ENCODE measurements around the gene SFXN4. TPM values are rescaled to one million over a fixed set of nuclear protein-coding genes. Genes with fewer than 3 reads are reported as not detected.
A peak's percentile ranks its signal among the peaks of the same experiment; 100 is the strongest.

The SFXN4 gene
- total RNA-seq, 2 experiments from 2014 or later, result 27.8 to 46.4 TPM

- POLR2A ChIA-PET, result interaction anchor here (0.6 to 2.0 kb wide), 13 partner anchors 8 to 761 kb away, joined by 3 to 10 read pairs (median 4); partner anchors contain the start of gene EIF3A
- peak within 1 kb of the TSS; percentile 66 for H2AFZ ChIP-seq (ENCODE audit: low read length)
- H3K27ac ChIP-seq (ENCODE audit: low read depth, low read length, poor library complexity, severe bottlenecking), result no peak within 1 kb of the TSS
- no peaks in the 10 kb centered on the region for H3K9me3 ChIP-seq (ENCODE audit: low read length)
- CTCF ChIA-PET (ENCODE audit: unreplicated experiment), result interaction anchor here (0.9 to 1.2 kb wide), 2 partner anchors 15 to 18 kb away, joined by 3 to 4 read pairs; no protein-coding TSS in a partner anchor
- no TSS peak for BruUV-seq (replicated peaks)
- intact Hi-C loops (cut with micrococcal nuclease; ENCODE audit: unreplicated experiment), result loop anchor here (1.0 to 2.0 kb wide), 2 partner anchors 17 to 61 kb away; partner anchors contain the start of gene SFXN4
- no peaks in the 10 kb centered on the region for H4K20me1 ChIP-seq (ENCODE audit: insufficient read depth, low read length)
- TF ChIP-seq CTCF (conservative IDR thresholded peaks at IDR 0.05; ENCODE audit: low read length), result no peak
- TF ChIP-seq EZH2phosphoT487 (IDR thresholded peaks at IDR 0.05; ENCODE audit: borderline replicate concordance, low read depth, low read length), result no peak
- peak; percentile 83 for DNase-seq (ENCODE audit: low spot score)
- peaks cover 9% of the 10 kb centered on the region; the same call in 1 of the 2 replicates for H3K79me2 ChIP-seq (ENCODE audit: insufficient read depth, low read depth, low read length)
- H3K36me3 ChIP-seq (ENCODE audit: insufficient read depth, low read length), result peaks cover 8% of the 10 kb centered on the region; the same call in 1 of the 2 replicates
- no peaks in the 10 kb centered on the region for H3K9me2 ChIP-seq (ENCODE audit: insufficient read depth, low read length)
- peak within 1 kb of the TSS; percentile 83 for H3K4me3 ChIP-seq (ENCODE audit: low read depth, low read length, poor library complexity, severe bottlenecking)
- peaks cover 17% of the 10 kb centered on the region for H3K4me1 ChIP-seq (ENCODE audit: insufficient read depth, low read length, poor library complexity, severe bottlenecking)
- peak within 1 kb of the TSS; percentile 99 for H3K4me2 ChIP-seq (ENCODE audit: low read length)
Measured at GRCh38 chr10:119103903-119104653, 61.4 kb downstream of the SFXN4 start, which contains the start of gene DENND10. Gene DENND10, plus strand, starts transcription at chr10:119104113. Its CDS starts 30 bp downstream, at chr10:119104143.

GRCh38 chr10:119103241-119103902, 62.1 kb downstream of the SFXN4 start:
- TF ChIP-seq EZH2phosphoT487 (IDR thresholded peaks at IDR 0.05; ENCODE audit: borderline replicate concordance, low read depth, low read length), result no peak
- no peak for TF ChIP-seq CTCF (conservative IDR thresholded peaks at IDR 0.05; ENCODE audit: low read length)
- BruUV-seq (replicated peaks), result no TSS peak
- intact Hi-C loops (cut with micrococcal nuclease; ENCODE audit: unreplicated experiment), result no loop called here
- peak overlapping the region; percentile 50 for H3K4me2 ChIP-seq (ENCODE audit: low read length)
- H3K9me3 ChIP-seq (ENCODE audit: low read length), result no peaks in the 10 kb centered on the region
- 0 out of 2 replicates have a peak, but pooled peaks cover 6% of the 10 kb centered on the region for H3K36me3 ChIP-seq (ENCODE audit: insufficient read depth, low read length)
- DNase-seq (ENCODE audit: low spot score), result no peak
- H3K4me1 ChIP-seq (ENCODE audit: insufficient read depth, low read length, poor library complexity, severe bottlenecking), result peaks cover 17% of the 10 kb centered on the region
- H3K4me3 ChIP-seq (ENCODE audit: low read depth, low read length, poor library complexity, severe bottlenecking), result peak overlapping the region; percentile 14
- peak overlapping the region; percentile 66 for H2AFZ ChIP-seq (ENCODE audit: low read length)
- no peaks in the 10 kb centered on the region for H4K20me1 ChIP-seq (ENCODE audit: insufficient read depth, low read length)
- H3K27ac ChIP-seq (ENCODE audit: low read depth, low read length, poor library complexity, severe bottlenecking), result no peak overlapping the region
- no peaks in the 10 kb centered on the region for H3K9me2 ChIP-seq (ENCODE audit: insufficient read depth, low read length)
- ChIA-PET POLR2A (interaction anchor here (0.6 to 2.0 kb wide), 13 partner anchors 7 to 761 kb away, joined by 3 to 10 read pairs (median 4); partner anchors contain the start of gene EIF3A), CTCF (ENCODE audit: unreplicated experiment) (no interaction called here)
- H3K79me2 ChIP-seq (ENCODE audit: insufficient read depth, low read depth, low read length), result peaks cover 9% of the 10 kb centered on the region; the same call in 1 of the 2 replicates

All from OCI-LY7 (cell line).